HG03558 (cell line): ENCODE measurements around the gene KRT25.

ENCODE experiments used
- ATAC-seq: cut with Tn5 transposase; IDR thresholded peaks from one replicate; pipeline ENCODE4 v1.9.1; 2021; ENCODE audit warnings: moderate number of reproducible peaks; ENCODE audit not compliant: unreplicated experiment; ENCODE audit errors: extremely low read depth

Gene KRT25

GRCh38 chr17:40699371-40699770 is 55.8 kb downstream of the KRT25 start:
- no peak for ATAC-seq
